HUES48 (cell line): ENCODE measurements around the gene FUT9.
"Not testable (repeated sequence)": the region's sequence is repeated elsewhere in the genome, so short reads cannot be mapped to it uniquely, and the experiment has no call there.

Source experiments
- H3K27ac ChIP-seq: one replicate; pipeline ENCODE4 v1.7.0; 2013; ENCODE audit warnings: low read depth, low read length, inconsistent platforms
- H3K27me3 ChIP-seq: 2 replicates; pipeline ENCODE4 v1.6.1; 2013; ENCODE audit warnings: mild to moderate bottlenecking, low read length; ENCODE audit not compliant: control insufficient read depth, insufficient read depth
- H3K36me3 ChIP-seq: 2 replicates; pipeline ENCODE4 v1.6.1; 2013; ENCODE audit warnings: low read length; ENCODE audit not compliant: control insufficient read depth, insufficient read depth
- H3K4me1 ChIP-seq: 2 replicates; pipeline ENCODE4 v1.6.1; 2013; ENCODE audit warnings: mild to moderate bottlenecking, low read length; ENCODE audit not compliant: control insufficient read depth, insufficient read depth
- H3K4me3 ChIP-seq: 2 replicates; pipeline ENCODE4 v1.5.1; 2013; ENCODE audit warnings: mild to moderate bottlenecking, low read depth, low read length
- H3K9ac ChIP-seq: 2 replicates; pipeline ENCODE4 v1.6.1; 2013; ENCODE audit warnings: mild to moderate bottlenecking, low read depth, low read length, moderate library complexity
- H3K9me3 ChIP-seq: 2 replicates; pipeline ENCODE4 v1.6.1; 2013; ENCODE audit warnings: low read length; ENCODE audit not compliant: control insufficient read depth, insufficient read depth

The FUT9 gene

GRCh38 chr6:96213784-96214183 lies 198.0 kb downstream of the FUT9 start:
- no peak overlapping the region for H3K27ac ChIP-seq
- H3K27me3 ChIP-seq, result no peaks in the 10 kb centered on the region
- no peaks in the 10 kb centered on the region for H3K36me3 ChIP-seq
- no peaks in the 10 kb centered on the region for H3K9me3 ChIP-seq
- H3K4me3 ChIP-seq, result no peak overlapping the region
- no peak overlapping the region for H3K9ac ChIP-seq
- peaks cover 9% of the 10 kb centered on the region; the same call in 1 of the 2 replicates for H3K4me1 ChIP-seq

- H3K36me3 ChIP-seq, result no peaks in the 10 kb centered on the region
- H3K27me3 ChIP-seq, result no peaks in the 10 kb centered on the region
- peak overlapping the region; percentile 28 for H3K27ac ChIP-seq
- H3K4me3 ChIP-seq, result peak overlapping the region; percentile 29; the same call in 1 of the 2 replicates
- H3K4me1 ChIP-seq, result peaks cover 21% of the 10 kb centered on the region
- no peaks in the 10 kb centered on the region for H3K9me3 ChIP-seq
- H3K9ac ChIP-seq, result no peak overlapping the region
Measured at GRCh38 chr6:96223695-96224094, 207.9 kb downstream of the FUT9 start.

- Histone ChIP-seq H3K27me3 (no peaks in the 10 kb centered on the region), H3K27ac (no peak overlapping the region), H3K4me1 (peaks cover 25% of the 10 kb centered on the region), H3K9me3 (no peaks in the 10 kb centered on the region), H3K36me3 (no peaks in the 10 kb centered on the region), H3K9ac (no peak overlapping the region), H3K4me3 (no peak overlapping the region)
Measured at GRCh38 chr6:96227135-96227534, 211.4 kb downstream of the FUT9 start.

- H3K27me3 ChIP-seq, result no peaks in the 10 kb centered on the region
- no peak overlapping the region for H3K4me3 ChIP-seq
- peaks cover 14% of the 10 kb centered on the region for H3K4me1 ChIP-seq
- H3K36me3 ChIP-seq, result no peaks in the 10 kb centered on the region
- no peaks in the 10 kb centered on the region for H3K9me3 ChIP-seq
- no peak overlapping the region for H3K9ac ChIP-seq
- no peak overlapping the region for H3K27ac ChIP-seq
Measured at GRCh38 chr6:96234444-96234843, 218.7 kb downstream of the FUT9 start.

- H3K9me3 ChIP-seq, result no peaks in the 10 kb centered on the region
- peaks cover 9% of the 10 kb centered on the region for H3K4me1 ChIP-seq
- H3K27ac ChIP-seq, result no peak overlapping the region
- H3K27me3 ChIP-seq, result no peaks in the 10 kb centered on the region
- no peaks in the 10 kb centered on the region for H3K36me3 ChIP-seq
- no peak overlapping the region for H3K4me3 ChIP-seq
- H3K9ac ChIP-seq, result no peak overlapping the region
Measured at GRCh38 chr6:96235927-96236326, 220.2 kb downstream of the FUT9 start.

- Histone ChIP-seq H3K36me3 (no peaks in the 10 kb centered on the region), H3K4me3 (no peak overlapping the region), H3K9me3 (no peaks in the 10 kb centered on the region), H3K4me1 (peaks cover 9% of the 10 kb centered on the region), H3K27ac (no peak overlapping the region), H3K27me3 (no peaks in the 10 kb centered on the region), H3K9ac (no peak overlapping the region)
Measured at GRCh38 chr6:96236471-96236870, 220.7 kb downstream of the FUT9 start.

GRCh38 chr6:96237638-96238347 lies 222.0 kb downstream of the FUT9 start:
- no peaks in the 10 kb centered on the region for H3K36me3 ChIP-seq
- no peaks in the 10 kb centered on the region for H3K27me3 ChIP-seq
- no peak overlapping the region for H3K4me3 ChIP-seq
- no peak overlapping the region for H3K9ac ChIP-seq
- peaks cover 9% of the 10 kb centered on the region for H3K4me1 ChIP-seq
- no peak overlapping the region for H3K27ac ChIP-seq
- H3K9me3 ChIP-seq, result no peaks in the 10 kb centered on the region

- H3K9me3 ChIP-seq, result no peaks in the 10 kb centered on the region
- H3K27ac ChIP-seq, result no peak overlapping the region
- no peak overlapping the region for H3K9ac ChIP-seq
- no peak overlapping the region for H3K4me3 ChIP-seq
- no peaks in the 10 kb centered on the region for H3K36me3 ChIP-seq
- H3K4me1 ChIP-seq, result no peaks in the 10 kb centered on the region
- no peaks in the 10 kb centered on the region for H3K27me3 ChIP-seq
Measured at GRCh38 chr6:96246563-96246962, 230.8 kb downstream of the FUT9 start.

- Histone ChIP-seq H3K27ac (no peak overlapping the region), H3K9me3 (no peaks in the 10 kb centered on the region), H3K36me3 (no peaks in the 10 kb centered on the region), H3K9ac (no peak overlapping the region), H3K27me3 (no peaks in the 10 kb centered on the region), H3K4me1 (no peaks in the 10 kb centered on the region), H3K4me3 (no peak overlapping the region)
Measured at GRCh38 chr6:96249755-96250154, 234.0 kb downstream of the FUT9 start.

- Histone ChIP-seq H3K9ac (no peak overlapping the region), H3K27me3 (no peaks in the 10 kb centered on the region), H3K27ac (no peak overlapping the region), H3K4me3 (no peak overlapping the region), H3K4me1 (no peaks in the 10 kb centered on the region), H3K36me3 (no peaks in the 10 kb centered on the region), H3K9me3 (no peaks in the 10 kb centered on the region)
Measured at GRCh38 chr6:96257751-96258150, 242.0 kb downstream of the FUT9 start.

GRCh38 chr6:96260787-96261430 lies 245.1 kb downstream of the FUT9 start:
- not testable (repeated sequence) for H3K9ac ChIP-seq, H3K27ac ChIP-seq, H3K4me3 ChIP-seq, H3K4me1 ChIP-seq, H3K36me3 ChIP-seq, H3K27me3 ChIP-seq, H3K9me3 ChIP-seq
